Lung (tissue), 12 donors: ENCODE measurements around the gene SPAG5. TPM values are rescaled to one million over a fixed set of nuclear protein-coding genes. Genes with fewer than 3 reads are reported as not detected.
A peak's percentile ranks its signal among the peaks of the same experiment; 100 is the strongest.

Experiments
- ATAC-seq: fragments of 200-7000 bp; cut with Tn5 transposase; one replicate; pipeline ENCODE4 v1.9.1; 2020; ENCODE audit warnings: moderate number of reproducible peaks; ENCODE audit not compliant: insufficient read depth, low FRiP score
- DNase-seq, 3 donors: peaks; one replicate each; pipeline ENCODE4 v3.0.0-alpha.2; 2013 to 2017
- H3K27ac ChIP-seq, 2 donors: one replicate each; pipeline ENCODE4 v1.5.1; 2013; ENCODE audit warnings: mild to moderate bottlenecking in 2 of 2, moderate library complexity in 2 of 2, control low read depth in 1 of 2, inconsistent platforms in 1 of 2, low read depth in 1 of 2, low read length in 1 of 2
- H3K27me3 ChIP-seq, 3 donors: one replicate each; pipeline ENCODE4 v1.5.1; 2013; ENCODE audit warnings: low read length in 2 of 3; ENCODE audit not compliant: control insufficient read depth in 3 of 3, insufficient read depth in 3 of 3
- H3K36me3 ChIP-seq, 4 donors: one replicate each; pipeline ENCODE4 v1.5.1; 2013; ENCODE audit warnings: low read length in 4 of 4, mild to moderate bottlenecking in 1 of 4, moderate library complexity in 1 of 4; ENCODE audit not compliant: control insufficient read depth in 4 of 4, insufficient read depth in 4 of 4
- H3K4me1 ChIP-seq, 5 donors: one replicate each; pipeline ENCODE4 v1.5.1; 2013; ENCODE audit warnings: low read length in 5 of 5, mild to moderate bottlenecking in 2 of 5, moderate library complexity in 1 of 5; ENCODE audit not compliant: control insufficient read depth in 5 of 5, insufficient read depth in 5 of 5
- H3K4me3 ChIP-seq: one replicate; pipeline ENCODE4 v1.5.1; 2013; ENCODE audit warnings: mild to moderate bottlenecking, control low read depth, moderate library complexity
- H3K9ac ChIP-seq, 2 donors: one replicate each; pipeline ENCODE4 v1.5.1; 2013; ENCODE audit warnings: low read length in 2 of 2, control low read depth in 1 of 2; ENCODE audit not compliant: insufficient read depth in 1 of 2
- H3K9me3 ChIP-seq, 4 donors: one replicate each; pipeline ENCODE4 v1.5.1; 2013; ENCODE audit warnings: low read length in 3 of 4, mild to moderate bottlenecking in 1 of 4, moderate library complexity in 1 of 4; ENCODE audit not compliant: control insufficient read depth in 4 of 4, insufficient read depth in 3 of 4
- CTCF ChIP-seq: IDR thresholded peaks from 2 replicates; pipeline ENCODE4 v1.5.1; 2012; ENCODE audit warnings: mild to moderate bottlenecking; ENCODE audit errors: control extremely low read depth, extremely low read depth
- WGBS, 2 donors: extraction: QIAGEN DNeasy Blood & Tissue Kit; methylation state at CpG; one replicate each; pipeline ENCODE4 v1.1.7; 2013; 5-methylcytosine and 5-hydroxymethylcytosine counted together
- polyA plus RNA-seq, 2 donors: library from polyadenylated mRNA; stranded (reverse); fragments of 200-250 nt; gene quantifications; one replicate each; pipeline ENCODE4 v1.2.1, GENCODE V29; 2013
- total RNA-seq, 2 donors: library from RNA; depleted of rRNA in 1 of 2; stranded (reverse); fragments of >200 nt in 1 of 2; gene quantifications; one replicate each; pipeline ENCODE4 v1.2.1, GENCODE V29; 2014 to 2021
- donor health status: control.
- donor health status: control.
- donor health status: Bipolar disorder and iron deficiency.
- donor health status: healthy.
- donor health status: DM: yes; HTN: yes; CAD: no.

SPAG5 gene
- total and polyA plus RNA-seq, 4 donors = 6.3 to 15.0 (median 10.2) TPM

- no peak for TF ChIP-seq CTCF
- Histone ChIP-seq H3K27me3 (no peaks in the 10 kb centered on the region), H3K4me1 (peaks cover 0 to 27% (median 6%) of the 10 kb centered on the region in 5 donors), H3K4me3 (no peak overlapping the region), H3K36me3 (peaks cover 0 to 2% (median 1%) of the 10 kb centered on the region in 4 donors), H3K27ac (no peak overlapping the region), H3K9ac (peak overlapping the region in 1 of 2 donors; percentile 43), H3K9me3 (no peaks in the 10 kb centered on the region)
- DNase-seq (peak in 1 of 3 donors; percentile 16), ATAC-seq (no peak)
- 31 to 34% methylated on average over 5 of the region's 5 CpGs for whole genome bisulfite sequencing, 2 donors
Measured at GRCh38 chr17:28597606-28598383, 1.0 kb downstream of the SPAG5 start.

GRCh38 chr17:28592260-28592659 lies 6.6 kb downstream of the SPAG5 start:
- 95% methylated on average over 4 of the region's 4 CpGs for WGBS, 2 donors
- Histone ChIP-seq H3K9me3 (no peaks in the 10 kb centered on the region), H3K4me3 (no peak overlapping the region), H3K9ac (no peak overlapping the region), H3K27me3 (no peaks in the 10 kb centered on the region), H3K36me3 (peaks cover 0 to 15% (median 5%) of the 10 kb centered on the region in 4 donors), H3K27ac (no peak overlapping the region), H3K4me1 (peaks cover 0 to under 1% (median 0%) of the 10 kb centered on the region in 5 donors)
- ATAC-seq = no peak
- DNase-seq = no peak
- no peak for TF ChIP-seq CTCF

- H3K36me3 ChIP-seq = peaks cover 0 to 24% (median 13%) of the 10 kb centered on the region in 4 donors
- peaks cover 0 to 13% (median 0%) of the 10 kb centered on the region in 5 donors for H3K4me1 ChIP-seq
- no peak overlapping the region for H3K9ac ChIP-seq
- no peak overlapping the region for H3K4me3 ChIP-seq
- no peaks in the 10 kb centered on the region for H3K9me3 ChIP-seq
- 70 to 88% methylated on average over 3 of the region's 3 CpGs for WGBS, 2 donors
- H3K27me3 ChIP-seq = no peaks in the 10 kb centered on the region
- TF ChIP-seq CTCF = no peak
- no peak overlapping the region for H3K27ac ChIP-seq
- DNase-seq (no peak), ATAC-seq (no peak)
Measured at GRCh38 chr17:28585851-28586250, 13.0 kb downstream of the SPAG5 start.

- no peaks in the 10 kb centered on the region for H3K9me3 ChIP-seq
- no peak for ATAC-seq
- H3K27me3 ChIP-seq = no peaks in the 10 kb centered on the region
- TF ChIP-seq CTCF = no peak
- H3K9ac ChIP-seq = no peak overlapping the region
- H3K36me3 ChIP-seq = peaks cover 0 to 21% (median 13%) of the 10 kb centered on the region in 4 donors
- H3K4me3 ChIP-seq = no peak overlapping the region
- no peak for DNase-seq
- H3K27ac ChIP-seq = no peak overlapping the region
- 74 to 92% methylated on average over 3 of the region's 3 CpGs for WGBS, 2 donors
- H3K4me1 ChIP-seq = peaks cover 0 to 23% (median 0%) of the 10 kb centered on the region in 5 donors
Measured at GRCh38 chr17:28584434-28584833, 14.4 kb downstream of the SPAG5 start.
